ENCODE results near the gene NOC4L. TPM values are rescaled to one million over a fixed set of nuclear protein-coding genes. Genes with fewer than 3 reads are reported as not detected.

The NOC4L gene
- total and polyA plus RNA-seq, 2 donors (not counting 3 experiments of a cell fraction or from before 2014, with no cell fraction given) = 19.4 to 29.4 TPM

- POLR2A ChIA-PET = no interaction called here
- Histone ChIP-seq H3K79me2 (ENCODE audit: control insufficient read depth, insufficient read depth, low read length) (no peaks in the 10 kb centered on the region), H4K20me1 (replicated peaks; ENCODE audit: control insufficient read depth, extremely low read depth, insufficient read depth, low read length) (no peaks in the 10 kb centered on the region), H2AFZ (ENCODE audit: low read depth, low read length) (no peak overlapping the region), H3K9ac (replicated peaks; ENCODE audit: extremely low read depth, insufficient read depth, low read length) (no peak overlapping the region), H3K4me3 (replicated peaks in 1 of 3; ENCODE audit: insufficient read depth in 1 of 3, low read depth in 1 of 3, low read length in 3 of 3) (no peak overlapping the region), H3K4me1 (ENCODE audit: control insufficient read depth, extremely low read depth, insufficient read depth, low read length) (no peaks in the 10 kb centered on the region), H3K36me3 (ENCODE audit: control insufficient read depth in 2 of 2, extremely low read depth in 1 of 2, insufficient read depth in 2 of 2, low read length in 2 of 2) (no peaks in the 10 kb centered on the region), H3K9me1 (replicated peaks; ENCODE audit: control insufficient read depth, extremely low read depth, insufficient read depth, low read length) (no peaks in the 10 kb centered on the region), H3K4me2 (ENCODE audit: insufficient read depth, low read length) (no peak overlapping the region), H3K9me3 (replicated peaks; ENCODE audit: control insufficient read depth, insufficient read depth, low read length) (no peaks in the 10 kb centered on the region), H3K27ac (ENCODE audit: insufficient read depth, low read depth, low read length) (no peak overlapping the region), H3K27me3 (ENCODE audit: control insufficient read depth in 2 of 2, insufficient read depth in 2 of 2, low read length in 2 of 2) (peaks cover 0 to 5% of the 10 kb centered on the region in 2 experiments)
- TF ChIP-seq POLR2A (IDR thresholded peaks at IDR 0.05; ENCODE audit: low read depth, low read length) (no peak), POLR2AphosphoS5 (IDR thresholded peaks at IDR 0.05; ENCODE audit: insufficient read depth, low read depth, low read length) (no peak), JUN (IDR thresholded peaks at IDR 0.05; ENCODE audit: borderline replicate concordance, insufficient read depth, insufficient read length, low read depth) (no peak), MYC (IDR thresholded peaks at IDR 0.05; ENCODE audit: low read depth, low read length) (no peak), FOS (IDR thresholded peaks at IDR 0.05; ENCODE audit: borderline replicate concordance, insufficient read depth, low read length) (no peak), MAX (IDR thresholded peaks at IDR 0.05; ENCODE audit: insufficient read depth, insufficient read length) (no peak), EZH2 (IDR thresholded peaks at IDR 0.05; ENCODE audit: borderline replicate concordance, low read depth, low read length, severe bottlenecking) (no peak), GATA2 (IDR thresholded peaks at IDR 0.05; ENCODE audit: insufficient read depth, insufficient read length, low read depth, low read length) (no peak), CTCF (IDR thresholded peaks at IDR 0.05; ENCODE audit: extremely low read depth in 1 of 2, insufficient read depth in 1 of 2, low read depth in 1 of 2, low read length in 2 of 2) (no peak)
- BruUV-seq (replicated peaks) = no TSS peak
- DNase-seq (ENCODE audit: low read depth, low spot score) (no peak), FAIRE-seq (no peak)
- CTCF ChIA-PET = no interaction called here
- dilution Hi-C loops (cut with MboI; ENCODE audit: extremely low pct_ligation_motif_present, low sequenced_read_pairs) = no loop called here
- intact Hi-C loops (cut with micrococcal nuclease) = no loop called here
Observed at GRCh38 chr12:132182206-132182710, 38.0 kb downstream of the NOC4L start.
